GM12878 (cell line): ENCODE results near the gene SLC25A42. TPM values are rescaled to one million over a fixed set of nuclear protein-coding genes. Genes with fewer than 3 reads are reported as not detected.

Source experiments
- ATAC-seq: fragments of 200-7000 bp; cut with Tn5 transposase; 3 replicates; pipeline ENCODE4 v1.9.1; 2020; ENCODE audit warnings: mild to moderate bottlenecking, moderate library complexity
- BruUV-seq: library from RNA; stranded (reverse); fragments of 400-500 nt; replicated peaks from 2 replicates; lab custom pipeline; 2021; lab: Mats Ljungman, UMichigan
- CTCF ChIA-PET: fragments of 300-600 bp; sonication (Branson Sonifier 250); formaldehyde crosslinking; extraction: SDS; loops from one replicate; lab custom pipeline; 2021; ENCODE audit warnings: inconsistent platforms; lab: Yijun Ruan, JAX
- POLR2A ChIA-PET: fragments of 350-600 bp; formaldehyde crosslinking; extraction: SDS; loops from one replicate; lab custom pipeline; 2021; ENCODE audit warnings: inconsistent platforms; lab: Charles Lee
- RAD21 ChIA-PET: fragments of 300-600 bp; sonication (Branson Sonifier 250); formaldehyde crosslinking; loops from one replicate; lab custom pipeline; 2023; ENCODE audit warnings: antibody characterized with exemption; ENCODE audit not compliant: unreplicated experiment; lab: Charles Lee
- SMC1A ChIA-PET: fragments of 300-600 bp; sonication (Branson Sonifier 250); formaldehyde crosslinking; loops from one replicate; lab custom pipeline; 2023; ENCODE audit not compliant: unreplicated experiment, uncharacterized antibody; lab: Charles Lee
- DNase-seq: peaks from one replicate; pipeline ENCODE4 v3.0.0-alpha.2; 2011; ENCODE audit warnings: low read depth, low spot score
- FAIRE-seq: peaks from 3 replicates; lab custom pipeline; 2011; peaks lifted over from hg19 to GRCh38; lab: Jason Lieb, UNC
- H2AFZ ChIP-seq: 2 replicates; pipeline ENCODE4 v1.6.0; 2011; ENCODE audit warnings: low read depth, low read length, control low read depth; ENCODE audit not compliant: control insufficient read depth
- H3K27ac ChIP-seq: 2 replicates; pipeline ENCODE4 v1.5.1; 2011; ENCODE audit warnings: control low read depth; ENCODE audit not compliant: control insufficient read depth, insufficient read depth
- H3K27me3 ChIP-seq, 2 experiments: replicated peaks in 1 of 2; 2 replicates each; pipeline versions ENCODE4 v1.6.0 to v1.6.1; 2011; ENCODE audit warnings: low read length in 1 of 2; ENCODE audit not compliant: control insufficient read depth in 2 of 2, insufficient read depth in 2 of 2
- H3K36me3 ChIP-seq, 2 experiments: 2 replicates each; pipeline ENCODE4 v1.5.1; 2011; ENCODE audit warnings: low read length in 1 of 2; ENCODE audit not compliant: control insufficient read depth in 2 of 2, insufficient read depth in 2 of 2
- H3K4me1 ChIP-seq: 2 replicates; pipeline ENCODE4 v1.6.1; 2011; ENCODE audit warnings: mild to moderate bottlenecking, low read length, moderate library complexity, mixed read lengths; ENCODE audit not compliant: control insufficient read depth, insufficient read depth
- H3K4me2 ChIP-seq: 2 replicates; pipeline ENCODE4 v1.6.0; 2011; ENCODE audit warnings: control low read depth; ENCODE audit not compliant: control insufficient read depth, insufficient read depth
- H3K4me3 ChIP-seq: fragments of 200-600 bp; sonication (generic); 2 replicates; pipeline ENCODE4 v1.5.1; 2016
- H3K79me2 ChIP-seq: 2 replicates; pipeline ENCODE4 v1.6.0; 2011; ENCODE audit warnings: low read length; ENCODE audit not compliant: control insufficient read depth, insufficient read depth
- H3K9ac ChIP-seq: 2 replicates; pipeline ENCODE4 v1.8.0; 2011; ENCODE audit warnings: low read length, control low read depth, mixed read lengths; ENCODE audit not compliant: control insufficient read depth, insufficient read depth
- H3K9me3 ChIP-seq: replicated peaks from 3 replicates; pipeline ENCODE4 v1.5.1; 2011; ENCODE audit warnings: mild to moderate bottlenecking, low read length; ENCODE audit not compliant: control insufficient read depth, insufficient read depth
- H4K20me1 ChIP-seq: 2 replicates; pipeline ENCODE4 v1.6.0; 2011; ENCODE audit not compliant: control insufficient read depth, insufficient read depth
- BACH1 ChIP-seq: fragments of 450-650 bp; IDR thresholded peaks from 2 replicates; pipeline ENCODE4 v1.6.1; 2017; ENCODE audit warnings: mild to moderate bottlenecking, borderline replicate concordance
- CBX3 ChIP-seq: fragments of 200-600 bp; sonication (generic); IDR thresholded peaks from 2 replicates; pipeline ENCODE4 v1.6.1; 2016; ENCODE audit warnings: low read depth, borderline replicate concordance
- GATAD2B ChIP-seq: fragments of 450-650 bp; conservative IDR thresholded peaks from 2 replicates; pipeline ENCODE4 v1.6.1; 2017; ENCODE audit warnings: low read depth, mild to moderate bottlenecking, moderate library complexity
- HDAC2 ChIP-seq: fragments of 200-600 bp; sonication (generic); IDR thresholded peaks from 2 replicates; pipeline ENCODE4 v1.6.1; 2017
- HDGF ChIP-seq: fragments of 450-650 bp; IDR thresholded peaks from 2 replicates; pipeline ENCODE4 v1.6.1; 2016; ENCODE audit warnings: antibody characterized with exemption
- LARP7 ChIP-seq: fragments of 450-650 bp; IDR thresholded peaks from 2 replicates; pipeline ENCODE4 v1.6.1; 2017; ENCODE audit warnings: mild to moderate bottlenecking
- MYB ChIP-seq: fragments of 150-350 bp; IDR thresholded peaks from 2 replicates; pipeline ENCODE4 v1.6.1; 2014; ENCODE audit warnings: mild to moderate bottlenecking, low read depth, low read length, borderline replicate concordance
- MYC ChIP-seq: IDR thresholded peaks from 2 replicates; pipeline ENCODE4 v1.6.1; 2011; ENCODE audit warnings: mild to moderate bottlenecking, low read length, moderate library complexity, inconsistent platforms; ENCODE audit not compliant: insufficient read depth, insufficient replicate concordance, insufficient read length, severe bottlenecking
- RBBP5 ChIP-seq: fragments of 200-600 bp; sonication (generic); conservative IDR thresholded peaks from 2 replicates; pipeline ENCODE4 v1.6.1; 2016
- STAT1 ChIP-seq: fragments of 450-650 bp; conservative IDR thresholded peaks from 2 replicates; pipeline ENCODE4 v1.6.1; 2014; ENCODE audit warnings: antibody characterized with exemption, mild to moderate bottlenecking
- TBL1XR1 ChIP-seq: IDR thresholded peaks from 2 replicates; pipeline ENCODE4 v1.6.1; 2012; ENCODE audit warnings: low read depth, low read length, improper control_type of control experiment
- TCF12 ChIP-seq: IDR thresholded peaks from 2 replicates; pipeline ENCODE4 v1.6.1; 2011; ENCODE audit warnings: low read depth, mild to moderate bottlenecking, low read length
- ZNF24 ChIP-seq: fragments of 450-650 bp; IDR thresholded peaks from 2 replicates; pipeline ENCODE4 v1.6.1; 2017; ENCODE audit warnings: antibody characterized with exemption, mild to moderate bottlenecking
- ZZZ3 ChIP-seq: IDR thresholded peaks from 2 replicates; pipeline ENCODE4 v1.6.1; 2011; ENCODE audit warnings: low read depth; ENCODE audit not compliant: control insufficient read depth, insufficient read length
- WGBS: methylation state at CpG from one replicate; pipeline ENCODE4 v1.1.6; 2016; ENCODE audit warnings: low lambda C conversion rate; ENCODE audit not compliant: insufficient replicate concordance, insufficient coverage; ENCODE audit errors: missing lambda C conversion rate; 5-methylcytosine and 5-hydroxymethylcytosine counted together
- in situ Hi-C: fragments of 300-500 bp; cut with MboI; formaldehyde crosslinking; loops from 9 replicates; pipeline ENCODE4 v1.14.3; 2018; ENCODE audit warnings: mixed read lengths
- intact Hi-C: fragments of 100-400 bp; cut with micrococcal nuclease; formaldehyde crosslinking; loops from one replicate; pipeline ENCODE4 v1.14.2; 2022; ENCODE audit not compliant: unreplicated experiment
- polyA plus RNA-seq, 11 experiments: library from polyadenylated mRNA; depleted of rRNA in 4 of 11; unstranded in 6 of 11; stranded (reverse) in 5 of 11; fragments of >200 nt; fragmentation: Nextera tagmentation in 4 of 11; fragmentation: Illumina TruSeq in 1 of 11; extraction: Ambion mirVana in 4 of 11; extraction: Trizol in 1 of 11; gene quantifications; 1 replicate in 1 of 11; 2 replicates in 10 of 11; pipeline versions ENCODE4 v1.2.1 to v1.2.3, GENCODE V29; 2011 to 2016; ENCODE audit warnings: inconsistent platforms in 2 of 11, missing spikeins in 2 of 11, low read depth in 1 of 11
- total RNA-seq, 4 experiments: library from RNA; depleted of rRNA in 3 of 4; stranded (reverse); fragments of >200 nt in 3 of 4; fragmentation: Illumina TruSeq in 1 of 4; extraction: Trizol in 1 of 4; gene quantifications; 2 replicates each; pipeline versions ENCODE4 v1.2.1 to v1.2.3, GENCODE V29; 2013 to 2021
- TF ChIP-seq, protein P1 (sequence below): IDR thresholded peaks from 2 replicates; pipeline ENCODE4 v1.6.1; 2011; ENCODE audit warnings: low read depth, low read length, improper control_type of control experiment, borderline replicate concordance
- TF ChIP-seq, protein P2 (sequence below): fragments of 450-650 bp; conservative IDR thresholded peaks from 2 replicates; pipeline ENCODE4 v1.6.1; 2017; ENCODE audit warnings: mild to moderate bottlenecking, moderate library complexity
- TF ChIP-seq, protein P3 (sequence below): IDR thresholded peaks from 2 replicates; pipeline ENCODE4 v1.6.1; 2011; ENCODE audit warnings: borderline replicate concordance, low read depth, mild to moderate bottlenecking, moderate library complexity, mixed read lengths, low read length; ENCODE audit not compliant: insufficient read depth; ENCODE audit errors: extremely low read length
- TF ChIP-seq, protein P4 (sequence below): fragments of 450-650 bp; IDR thresholded peaks from 2 replicates; pipeline ENCODE4 v1.6.1; 2014; ENCODE audit warnings: mild to moderate bottlenecking

Gene SLC25A42
- total and polyA plus RNA-seq, 10 of the 15 experiments (the other 5 are each of a cell fraction or from before 2014, with no cell fraction given), result 0.24 to 19.2 (median 9.6) TPM

DNA sequence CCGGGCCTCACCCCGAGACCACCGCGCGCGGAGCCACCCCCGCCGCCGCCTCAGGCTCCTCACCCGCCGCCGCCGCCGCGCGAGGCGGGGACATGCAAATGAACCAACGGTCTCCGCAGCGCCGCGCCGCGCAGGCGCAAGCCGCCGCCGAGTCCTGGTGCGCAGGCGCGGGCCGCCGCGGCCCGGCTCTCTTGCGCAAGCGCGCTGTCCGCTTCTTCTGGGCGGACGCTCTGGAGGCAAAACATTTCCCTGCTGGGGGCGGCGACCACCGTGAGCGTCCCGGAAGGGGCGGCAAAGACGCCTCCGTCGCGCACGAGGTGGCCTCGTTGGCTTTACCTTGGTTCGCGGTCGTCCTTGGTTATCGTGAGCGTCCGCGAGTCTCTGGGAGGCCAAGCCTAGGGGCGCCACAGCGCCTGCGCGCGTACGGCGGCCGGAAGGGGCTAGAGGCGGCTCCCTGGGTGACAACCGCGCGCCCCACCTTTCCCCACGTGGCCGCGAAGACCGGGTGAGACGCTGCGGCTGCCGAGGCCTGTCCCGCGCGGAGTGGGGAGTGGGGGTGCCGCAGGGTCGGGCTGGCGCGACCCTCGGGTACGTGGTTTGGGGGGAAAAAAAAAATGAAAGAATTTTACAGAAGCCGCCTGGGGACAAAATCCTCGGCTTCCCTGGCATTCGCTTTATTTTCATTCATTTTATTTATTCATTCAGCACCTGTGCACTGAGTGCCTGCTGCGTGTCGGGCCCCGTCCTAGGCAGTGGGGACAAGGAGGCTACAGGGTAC is 30.2 kb upstream of the SLC25A42 start, which contains the start of the genes ARMC6 and SUGP2 (continued):
- TF ChIP-seq, protein P1, sequence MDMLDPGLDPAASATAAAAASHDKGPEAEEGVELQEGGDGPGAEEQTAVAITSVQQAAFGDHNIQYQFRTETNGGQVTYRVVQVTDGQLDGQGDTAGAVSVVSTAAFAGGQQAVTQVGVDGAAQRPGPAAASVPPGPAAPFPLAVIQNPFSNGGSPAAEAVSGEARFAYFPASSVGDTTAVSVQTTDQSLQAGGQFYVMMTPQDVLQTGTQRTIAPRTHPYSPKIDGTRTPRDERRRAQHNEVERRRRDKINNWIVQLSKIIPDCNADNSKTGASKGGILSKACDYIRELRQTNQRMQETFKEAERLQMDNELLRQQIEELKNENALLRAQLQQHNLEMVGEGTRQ, result no peak; the same call in 1 of the 2 replicates
- TF ChIP-seq RBBP5, result no peak

DNA sequence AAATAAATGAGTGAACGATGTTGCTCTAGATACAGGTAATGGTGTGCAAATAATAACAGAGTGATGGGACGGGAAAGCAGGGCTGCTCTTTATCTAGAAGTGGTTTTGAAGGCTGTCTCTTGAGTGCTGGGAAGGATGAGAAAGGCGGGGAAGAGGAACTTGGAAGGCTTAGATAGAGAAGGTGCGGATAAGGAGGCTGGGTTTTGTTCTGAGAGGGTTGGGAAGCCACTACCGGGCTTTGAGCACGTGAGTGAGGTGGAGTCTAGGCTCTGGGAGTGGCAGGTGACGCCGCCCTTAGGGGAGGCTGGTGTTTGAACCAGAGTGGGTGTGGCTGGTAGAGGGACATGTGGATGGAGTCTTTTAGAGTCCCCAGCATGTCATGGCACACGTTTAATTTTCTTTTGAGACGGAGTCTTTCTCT is 29.6 kb upstream of the SLC25A42 start:
- Histone ChIP-seq H3K36me3 (peaks cover 0 to 7% of the 10 kb centered on the region in 2 experiments), H3K9ac (peak overlapping the region; percentile 93), H3K27ac (peak overlapping the region; percentile 94), H2AFZ (peak overlapping the region; percentile 89), H3K4me3 (peak overlapping the region; percentile 94), H3K4me2 (peak overlapping the region; percentile 63), H3K27me3 (no peaks in the 10 kb centered on the region), H3K79me2 (peaks cover 42% of the 10 kb centered on the region), H3K4me1 (peaks cover 5% of the 10 kb centered on the region), H3K9me3 (peaks cover 2% of the 10 kb centered on the region; the same call in 1 of the 3 replicates), H4K20me1 (no peaks in the 10 kb centered on the region)
- FAIRE-seq, result no peak
- SMC1A ChIA-PET, result no interaction called here
- POLR2A ChIA-PET, result interaction anchor here (0.6 kb wide), 1 partner anchor 122 kb away, joined by 3 read pairs; no protein-coding TSS in a partner anchor
- intact Hi-C loops, result no loop called here
- DNase-seq, result peak; percentile 51
- WGBS, result 3% methylated on average over 10 of the region's 10 CpGs
- in situ Hi-C loops, result no loop called here
- BruUV-seq, result TSS peak; percentile 84
- RAD21 ChIA-PET, result no interaction called here
- ATAC-seq, result peak; percentile 91
- CTCF ChIA-PET, result no interaction called here
- TF ChIP-seq HDAC2 (0 out of 2 replicates have a peak, but pooled peaks have one; percentile 12), BACH1 (no peak), LARP7 (no peak), TBL1XR1 (no peak), ZNF24 (no peak), MYB (no peak), CBX3 (no peak), ZZZ3 (no peak), TCF12 (no peak), MYC (no peak), HDGF (peak; percentile 73; the same call in 1 of the 2 replicates), GATAD2B (no peak), STAT1 (no peak)
- TF ChIP-seq, protein P2, sequence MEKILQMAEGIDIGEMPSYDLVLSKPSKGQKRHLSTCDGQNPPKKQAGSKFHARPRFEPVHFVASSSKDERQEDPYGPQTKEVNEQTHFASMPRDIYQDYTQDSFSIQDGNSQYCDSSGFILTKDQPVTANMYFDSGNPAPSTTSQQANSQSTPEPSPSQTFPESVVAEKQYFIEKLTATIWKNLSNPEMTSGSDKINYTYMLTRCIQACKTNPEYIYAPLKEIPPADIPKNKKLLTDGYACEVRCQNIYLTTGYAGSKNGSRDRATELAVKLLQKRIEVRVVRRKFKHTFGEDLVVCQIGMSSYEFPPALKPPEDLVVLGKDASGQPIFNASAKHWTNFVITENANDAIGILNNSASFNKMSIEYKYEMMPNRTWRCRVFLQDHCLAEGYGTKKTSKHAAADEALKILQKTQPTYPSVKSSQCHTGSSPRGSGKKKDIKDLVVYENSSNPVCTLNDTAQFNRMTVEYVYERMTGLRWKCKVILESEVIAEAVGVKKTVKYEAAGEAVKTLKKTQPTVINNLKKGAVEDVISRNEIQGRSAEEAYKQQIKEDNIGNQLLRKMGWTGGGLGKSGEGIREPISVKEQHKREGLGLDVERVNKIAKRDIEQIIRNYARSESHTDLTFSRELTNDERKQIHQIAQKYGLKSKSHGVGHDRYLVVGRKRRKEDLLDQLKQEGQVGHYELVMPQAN, result 0 out of 2 replicates have a peak, but pooled peaks have one; percentile 82
- TF ChIP-seq, protein P3, sequence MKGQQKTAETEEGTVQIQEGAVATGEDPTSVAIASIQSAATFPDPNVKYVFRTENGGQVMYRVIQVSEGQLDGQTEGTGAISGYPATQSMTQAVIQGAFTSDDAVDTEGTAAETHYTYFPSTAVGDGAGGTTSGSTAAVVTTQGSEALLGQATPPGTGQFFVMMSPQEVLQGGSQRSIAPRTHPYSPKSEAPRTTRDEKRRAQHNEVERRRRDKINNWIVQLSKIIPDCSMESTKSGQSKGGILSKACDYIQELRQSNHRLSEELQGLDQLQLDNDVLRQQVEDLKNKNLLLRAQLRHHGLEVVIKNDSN, result peak; percentile 35
- TF ChIP-seq, protein P4, sequence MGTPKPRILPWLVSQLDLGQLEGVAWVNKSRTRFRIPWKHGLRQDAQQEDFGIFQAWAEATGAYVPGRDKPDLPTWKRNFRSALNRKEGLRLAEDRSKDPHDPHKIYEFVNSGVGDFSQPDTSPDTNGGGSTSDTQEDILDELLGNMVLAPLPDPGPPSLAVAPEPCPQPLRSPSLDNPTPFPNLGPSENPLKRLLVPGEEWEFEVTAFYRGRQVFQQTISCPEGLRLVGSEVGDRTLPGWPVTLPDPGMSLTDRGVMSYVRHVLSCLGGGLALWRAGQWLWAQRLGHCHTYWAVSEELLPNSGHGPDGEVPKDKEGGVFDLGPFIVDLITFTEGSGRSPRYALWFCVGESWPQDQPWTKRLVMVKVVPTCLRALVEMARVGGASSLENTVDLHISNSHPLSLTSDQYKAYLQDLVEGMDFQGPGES, result no peak
